Thyroid gland (tissue), 4 donors: ENCODE measurements around the gene TGOLN2.

ENCODE experiments used
- CTCF ChIP-seq, 6 experiments: fragments of 200-600 bp in 3 of 6; fragments of 450-650 bp in 3 of 6; sonication (generic) in 3 of 6; IDR thresholded peaks; one replicate each; pipeline ENCODE4 v1.5.1; 2016 to 2019; ENCODE audit warnings: antibody characterized with exemption in 6 of 6, mild to moderate bottlenecking in 2 of 6, inconsistent platforms in 1 of 6, moderate library complexity in 1 of 6
- POLR2A ChIP-seq, 2 donors: fragments of 450-650 bp; IDR thresholded peaks; one replicate each; pipeline ENCODE4 v1.6.1; 2017; ENCODE audit warnings: antibody characterized with exemption in 2 of 2, mild to moderate bottlenecking in 2 of 2, moderate library complexity in 1 of 2

- no peak for TF ChIP-seq CTCF (IDR thresholded peaks at IDR 0.05)
- TF ChIP-seq POLR2A (IDR thresholded peaks at IDR 0.05): no peak
Observed at GRCh38 chr2:85314884-85315242, 12.9 kb downstream of the TGOLN2 start.
